T47D (cell line): Measurements from ENCODE around the gene ETFA.

ENCODE experiments used
- DNase-seq, 2 experiments: peaks; one replicate each; pipeline versions ENCODE4 v3.0.0 to v3.0.0-alpha.2; 2011 to 2012; ENCODE audit warnings: low read depth in 1 of 2, low spot score in 1 of 2
- JUND ChIP-seq: IDR thresholded peaks from 2 replicates; pipeline ENCODE4 v1.6.1; 2012; ENCODE audit warnings: low read depth
- in situ Hi-C: cut with HindIII; loops from 2 replicates; pipeline ENCODE4 v1.10.0; 2016; ENCODE audit warnings: low sequenced_read_pairs, low pct_unique_long_range_greater_than_20kb

ETFA gene

DNA sequence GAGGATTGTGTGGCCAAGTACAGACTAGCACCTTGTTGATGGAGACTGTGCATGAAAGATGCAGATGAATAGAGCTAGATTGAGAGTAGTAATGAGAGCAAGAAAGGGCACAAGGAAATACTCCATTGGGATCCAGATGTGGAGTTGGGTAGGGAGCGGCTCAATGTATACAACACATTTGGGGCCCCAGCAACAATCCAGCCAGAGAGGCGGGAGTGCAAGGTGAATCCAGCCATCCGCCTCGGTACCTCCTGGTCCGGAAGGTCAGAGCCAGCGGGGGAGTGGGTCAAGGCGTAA lies 34.3 kb upstream of the ETFA start:
- in situ Hi-C loops, result no loop called here
- TF ChIP-seq JUND, result no peak
- DNase-seq, result no peak

DNA sequence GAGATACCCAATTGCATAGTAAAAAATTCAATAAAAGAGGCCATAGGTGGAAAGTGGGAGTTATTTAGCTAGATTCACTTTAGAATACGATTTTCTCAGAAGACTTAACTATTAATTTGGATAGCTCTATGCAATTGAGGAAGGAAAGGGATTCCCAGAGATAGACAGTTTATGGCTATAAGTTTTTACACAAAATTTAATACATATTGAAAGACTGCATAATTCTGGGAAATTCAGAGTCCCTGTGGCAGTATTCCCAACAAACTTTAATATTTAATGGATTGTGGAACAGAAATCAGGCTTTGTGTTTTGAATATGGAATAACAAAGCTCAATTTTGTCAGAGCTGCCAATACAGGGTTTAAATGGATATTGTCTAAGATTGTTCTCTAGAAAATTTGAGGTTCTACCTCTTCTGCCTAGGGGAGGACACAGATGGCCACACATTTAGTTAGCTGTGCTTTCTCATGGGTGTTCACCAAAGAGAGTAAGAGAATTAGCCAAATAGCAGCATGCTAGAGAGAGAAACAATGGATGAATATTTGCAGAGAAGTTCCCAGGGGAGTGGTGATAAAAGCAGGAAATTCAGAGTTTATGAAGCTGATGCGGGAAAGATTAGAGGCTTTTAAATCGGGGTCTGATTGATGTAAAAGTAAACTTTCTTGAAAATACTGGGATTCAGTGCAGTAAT lies 33.8 kb upstream of the ETFA start:
- no peak for TF ChIP-seq JUND
- in situ Hi-C loops, result no loop called here
- DNase-seq, result no peak

DNA sequence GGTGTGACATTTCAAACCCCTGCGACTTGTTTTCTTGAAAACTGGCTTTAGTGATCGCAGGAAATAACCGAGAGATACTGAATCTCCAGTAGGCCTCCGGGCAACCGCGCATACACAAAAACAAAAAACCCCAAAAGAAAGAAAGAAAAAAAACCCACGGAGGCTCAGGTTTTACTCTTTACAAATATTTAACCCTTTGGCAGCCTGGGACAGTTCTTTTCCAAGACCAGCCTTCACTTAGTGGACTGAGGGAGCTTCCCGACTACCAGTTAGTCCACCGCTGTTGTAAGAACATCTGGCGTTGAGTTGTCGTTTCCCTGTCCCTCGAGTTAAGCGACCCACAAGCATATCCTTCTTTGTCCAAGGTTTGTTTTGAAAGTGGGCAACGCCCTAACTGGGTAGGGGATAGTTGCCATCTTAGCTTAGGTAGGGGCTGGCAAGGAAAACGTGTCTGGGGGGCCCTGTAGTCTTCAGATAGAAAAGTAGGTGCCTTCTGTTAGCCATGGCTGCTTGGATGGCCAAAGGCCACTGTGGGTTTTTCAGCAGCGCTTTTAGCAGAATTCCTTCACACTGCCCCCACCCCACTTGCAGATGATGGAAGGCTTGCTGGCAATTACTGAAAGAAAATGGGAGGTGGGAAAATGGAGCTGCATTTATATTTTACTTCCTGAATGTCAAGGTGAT lies 32.2 kb upstream of the ETFA start:
- no peak for DNase-seq
- TF ChIP-seq JUND, result no peak
- in situ Hi-C loops, result no loop called here

DNA sequence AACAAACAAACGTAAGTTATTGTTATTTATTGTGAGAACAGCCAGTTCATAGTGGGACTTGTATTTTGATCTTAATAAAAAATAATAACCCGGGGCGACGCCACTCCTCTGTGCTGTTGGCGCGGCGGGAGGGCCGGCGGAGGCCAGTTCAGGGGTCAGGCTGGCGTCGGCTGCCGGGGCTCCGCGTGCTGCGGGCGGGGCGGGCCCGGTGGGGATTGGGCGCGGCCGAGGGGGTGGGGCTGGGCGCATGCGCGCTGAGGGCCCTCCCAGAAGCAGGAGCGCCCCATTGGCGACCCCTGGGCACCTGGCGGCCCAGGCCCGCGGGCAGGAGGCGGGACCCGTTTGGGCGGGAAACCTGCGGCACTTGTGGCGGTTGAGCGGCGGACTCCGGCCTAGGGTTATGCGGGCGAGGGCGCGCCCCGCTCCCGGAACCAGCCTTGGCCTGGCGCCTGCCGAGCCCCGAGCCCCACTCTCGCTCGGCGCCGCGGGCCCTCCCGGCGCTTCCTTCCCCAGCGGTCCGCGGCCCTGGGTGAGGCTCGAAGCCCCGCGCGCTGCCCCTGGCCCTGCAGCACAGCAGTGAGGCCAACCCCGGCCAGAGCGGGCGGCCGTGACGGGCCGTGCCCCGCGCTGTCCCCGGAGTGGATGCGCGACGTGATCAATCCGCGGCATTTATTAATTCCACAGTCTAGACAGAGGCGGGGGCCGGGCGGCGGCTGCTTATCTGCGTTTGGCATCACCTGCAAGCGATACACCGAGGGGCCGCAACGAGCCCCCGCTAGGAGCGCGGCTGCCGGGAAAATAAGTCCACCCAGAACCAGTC lies 31.3 kb upstream of the ETFA start:
- DNase-seq, result no peak

DNA sequence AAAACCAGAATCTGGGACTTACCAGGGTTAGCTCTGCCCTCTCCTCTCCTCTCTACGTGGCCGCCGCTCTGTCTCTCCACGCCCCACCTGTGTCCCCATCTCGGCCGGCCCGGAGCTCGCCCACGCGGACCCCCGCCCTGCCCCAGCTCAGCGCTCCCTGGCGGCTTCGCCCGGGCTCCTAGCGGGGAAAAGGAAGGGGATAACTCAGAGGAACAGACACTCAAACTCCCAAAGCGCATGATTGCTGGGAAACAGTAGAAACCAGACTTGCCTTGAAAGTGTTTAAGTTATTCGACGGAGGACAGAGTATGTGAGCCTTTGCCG lies 30.8 kb upstream of the ETFA start:
- no peak for TF ChIP-seq JUND
- DNase-seq, result no peak
- in situ Hi-C loops, result no loop called here

More for the DNA sequence above, 31.3 kb upstream of the ETFA start:
- TF ChIP-seq JUND, result no peak
- in situ Hi-C loops, result no loop called here

DNA sequence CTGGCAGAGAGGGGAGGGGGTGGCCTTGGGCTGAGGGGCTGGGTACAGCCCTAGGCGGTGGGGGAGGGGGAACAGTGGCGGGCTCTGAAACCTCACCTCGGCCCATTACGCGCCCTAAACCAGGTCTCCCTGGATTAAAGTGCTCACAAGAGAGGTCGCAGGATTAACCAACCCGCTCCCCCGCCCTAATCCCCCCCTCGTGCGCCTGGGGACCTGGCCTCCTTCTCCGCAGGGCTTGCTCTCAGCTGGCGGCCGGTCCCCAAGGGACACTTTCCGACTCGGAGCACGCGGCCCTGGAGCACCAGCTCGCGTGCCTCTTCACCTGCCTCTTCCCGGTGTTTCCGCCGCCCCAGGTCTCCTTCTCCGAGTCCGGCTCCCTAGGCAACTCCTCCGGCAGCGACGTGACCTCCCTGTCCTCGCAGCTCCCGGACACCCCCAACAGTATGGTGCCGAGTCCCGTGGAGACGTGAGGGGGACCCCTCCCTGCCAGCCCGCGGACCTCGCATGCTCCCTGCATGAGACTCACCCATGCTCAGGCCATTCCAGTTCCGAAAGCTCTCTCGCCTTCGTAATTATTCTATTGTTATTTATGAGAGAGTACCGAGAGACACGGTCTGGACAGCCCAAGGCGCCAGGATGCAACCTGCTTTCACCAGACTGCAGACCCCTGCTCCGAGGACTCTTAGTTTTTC lies 30.2 kb upstream of the ETFA start:
- TF ChIP-seq JUND, result no peak
- in situ Hi-C loops, result no loop called here
- DNase-seq, result no peak

DNA sequence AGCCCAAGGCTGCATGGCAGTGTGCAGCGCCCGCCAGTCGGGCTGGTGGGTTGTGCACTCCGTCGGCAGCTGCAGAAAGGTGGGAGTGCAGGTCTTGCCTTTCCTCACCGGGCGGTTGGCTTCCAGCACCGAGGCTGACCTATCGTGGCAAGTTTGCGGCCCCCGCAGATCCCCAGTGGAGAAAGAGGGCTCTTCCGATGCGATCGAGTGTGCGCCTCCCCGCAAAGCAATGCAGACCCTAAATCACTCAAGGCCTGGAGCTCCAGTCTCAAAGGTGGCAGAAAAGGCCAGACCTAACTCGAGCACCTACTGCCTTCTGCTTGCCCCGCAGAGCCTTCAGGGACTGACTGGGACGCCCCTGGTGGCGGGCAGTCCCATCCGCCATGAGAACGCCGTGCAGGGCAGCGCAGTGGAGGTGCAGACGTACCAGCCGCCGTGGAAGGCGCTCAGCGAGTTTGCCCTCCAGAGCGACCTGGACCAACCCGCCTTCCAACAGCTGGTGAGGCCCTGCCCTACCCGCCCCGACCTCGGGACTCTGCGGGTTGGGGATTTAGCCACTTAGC lies 29.6 kb upstream of the ETFA start:
- no peak for TF ChIP-seq JUND
- in situ Hi-C loops, result no loop called here
- DNase-seq, result no peak

DNA sequence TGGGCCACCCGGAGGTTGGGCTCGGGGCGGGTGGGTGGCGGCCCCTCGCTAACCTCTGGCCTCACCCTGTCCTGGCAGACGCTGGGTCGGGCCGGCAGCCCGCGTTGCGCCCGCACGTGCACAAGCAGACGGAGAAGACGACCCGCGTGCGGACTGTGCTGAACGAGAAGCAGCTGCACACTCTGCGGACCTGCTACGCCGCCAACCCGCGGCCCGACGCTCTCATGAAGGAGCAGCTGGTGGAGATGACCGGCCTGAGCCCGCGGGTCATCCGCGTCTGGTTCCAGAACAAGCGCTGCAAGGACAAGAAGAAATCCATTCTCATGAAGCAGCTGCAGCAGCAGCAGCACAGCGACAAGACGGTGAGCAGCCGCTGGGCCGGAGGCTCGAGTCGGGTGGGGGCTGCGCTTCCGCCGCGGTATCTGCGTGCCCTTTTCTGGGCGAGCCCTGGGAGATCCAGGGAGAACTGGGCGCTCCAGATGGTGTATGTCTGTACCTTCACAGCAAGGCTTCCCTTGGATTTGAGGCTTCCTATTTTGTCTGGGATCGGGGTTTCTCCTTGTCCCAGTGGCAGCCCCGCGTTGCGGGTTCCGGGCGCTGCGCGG lies 29.0 kb upstream of the ETFA start:
- in situ Hi-C loops, result no loop called here
- peak; percentile 42 to 78 for DNase-seq
- TF ChIP-seq JUND, result no peak

DNA sequence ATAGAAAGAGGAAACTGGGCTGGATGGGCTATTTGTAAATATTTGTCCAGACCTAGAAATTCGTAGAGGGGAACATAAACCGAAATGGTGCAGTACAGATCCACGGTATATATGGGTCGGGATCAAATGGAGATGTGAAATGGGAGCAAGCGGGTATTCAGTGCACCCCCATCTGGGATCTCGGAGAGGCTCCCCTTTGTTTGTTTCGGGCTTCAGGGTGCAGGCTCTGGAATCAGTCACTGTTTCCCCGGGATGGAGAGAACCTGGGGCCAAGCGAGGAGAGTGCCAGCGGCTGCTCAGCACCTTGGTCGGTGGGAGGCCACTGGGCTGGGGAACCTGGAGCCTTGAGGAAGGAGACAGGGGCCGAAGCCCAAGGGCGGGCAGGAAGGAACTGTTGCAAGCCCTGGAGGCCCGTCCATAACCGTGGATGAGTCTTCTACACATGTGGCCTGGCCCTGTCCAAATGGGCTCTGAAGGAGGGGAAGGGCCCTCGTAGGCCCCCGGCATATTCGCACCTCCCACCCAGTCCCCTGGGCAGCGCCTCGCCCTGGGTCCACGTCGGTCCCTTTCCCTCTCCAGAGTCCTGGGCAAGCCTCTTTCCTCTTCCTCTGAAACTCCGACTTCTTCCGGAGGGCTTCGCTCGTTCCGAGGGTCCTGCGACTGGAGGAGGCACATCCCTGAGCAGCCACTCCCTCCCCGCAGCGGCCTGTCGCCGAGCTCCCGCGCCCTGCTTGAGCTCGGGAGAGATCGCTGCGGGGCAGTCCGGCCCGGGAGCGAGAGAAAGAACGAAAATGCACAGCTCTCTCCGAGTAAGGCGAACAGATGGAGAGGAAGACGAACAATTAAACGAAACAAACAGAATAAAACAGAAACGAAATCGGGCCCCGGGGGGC lies 28.3 kb upstream of the ETFA start:
- no peak for TF ChIP-seq JUND
- peak in 1 of 2 experiments; percentile 70 for DNase-seq
- in situ Hi-C loops, result no loop called here

DNA sequence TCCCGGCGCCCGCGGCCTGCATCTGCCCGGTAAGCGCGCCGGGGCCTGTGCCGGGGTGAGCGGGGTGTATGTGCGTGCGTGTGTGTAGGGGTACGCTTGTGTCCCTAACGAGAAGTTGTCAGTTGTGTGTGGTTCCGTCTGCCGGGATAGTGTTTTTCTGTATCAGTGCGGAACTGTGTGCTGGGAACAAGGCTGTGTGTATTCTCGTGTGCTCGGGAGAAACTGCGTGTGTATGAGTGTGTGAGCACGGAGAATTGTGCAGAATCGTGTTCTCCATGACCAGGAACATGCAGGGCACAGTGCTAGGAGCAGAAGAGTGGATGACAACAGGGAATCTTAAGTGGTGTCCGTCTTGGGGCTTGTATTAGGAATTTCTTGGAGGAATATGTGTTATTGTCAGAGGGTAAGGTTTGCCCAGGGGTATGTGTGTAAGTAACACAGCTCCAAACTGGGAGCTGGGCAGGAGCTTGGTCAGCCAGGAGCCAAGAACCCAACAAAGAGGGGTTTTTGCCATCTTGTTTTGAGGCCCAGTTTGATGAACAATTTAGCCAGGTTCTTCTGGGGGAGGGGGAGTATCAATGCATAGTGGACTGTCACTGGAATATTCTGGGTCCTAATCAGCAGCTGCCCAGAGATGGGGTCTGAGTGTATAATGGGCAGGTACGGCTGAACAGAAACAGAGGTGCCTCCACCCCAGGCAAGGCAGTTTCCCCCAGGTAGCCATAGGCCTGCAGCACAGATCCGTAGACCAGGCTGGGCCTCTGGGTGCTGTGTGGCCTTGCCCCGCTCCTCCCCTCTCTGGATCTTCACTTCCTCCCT lies 27.4 kb upstream of the ETFA start:
- in situ Hi-C loops, result no loop called here
- no peak for DNase-seq

More for the DNA sequence above, 27.4 kb upstream of the ETFA start:
- TF ChIP-seq JUND, result no peak
